NCI-H1092 treated with DMSO at 0.1 percent for 48 hours (cell line): ENCODE data around the gene PSMD11.
"Not testable (repeated sequence)": the region's sequence is repeated elsewhere in the genome, so short reads cannot be mapped to it uniquely, and the experiment has no call there.

Source experiments
- DNase-seq: peaks from one replicate; lab custom pipeline; 2025; lab: John Stamatoyannopoulos, UW

The PSMD11 gene

GRCh38 chr17:32514606-32515005, 70.3 kb downstream of the PSMD11 start:
- no peak for DNase-seq

DNA sequence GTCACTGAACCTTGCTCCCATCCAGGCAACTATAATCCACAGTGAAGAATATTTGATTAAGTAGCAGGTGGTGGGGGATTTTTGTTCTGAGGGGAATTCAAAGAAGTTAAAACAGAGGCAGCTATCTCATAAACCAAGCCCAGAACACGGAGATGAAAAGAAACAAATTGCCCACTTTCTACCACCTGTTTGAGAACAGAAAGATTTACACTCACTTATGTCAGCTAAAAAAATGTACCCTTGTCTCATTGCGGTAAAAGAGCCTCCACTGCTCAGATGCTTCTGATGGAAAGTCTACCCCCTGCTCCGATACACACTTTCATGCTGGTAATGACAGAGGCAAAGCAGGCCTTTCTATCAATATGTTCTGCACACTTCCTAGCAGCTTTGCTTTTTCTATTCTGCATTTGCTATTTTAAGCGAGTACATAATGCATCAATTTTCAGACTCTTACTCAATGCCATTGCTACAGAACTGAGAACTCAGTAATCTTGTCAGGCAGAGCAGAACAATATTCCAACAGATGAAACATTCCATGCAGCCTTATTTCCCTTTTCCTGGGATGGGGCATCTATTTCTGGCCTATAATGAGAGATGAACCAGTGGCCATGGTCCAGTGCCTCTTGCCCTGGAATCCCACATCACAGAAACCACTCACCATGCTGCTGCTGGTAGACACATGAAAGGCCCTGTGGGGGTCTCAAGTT, 71.5 kb downstream of the PSMD11 start:
- peak; percentile 71 for DNase-seq

DNA sequence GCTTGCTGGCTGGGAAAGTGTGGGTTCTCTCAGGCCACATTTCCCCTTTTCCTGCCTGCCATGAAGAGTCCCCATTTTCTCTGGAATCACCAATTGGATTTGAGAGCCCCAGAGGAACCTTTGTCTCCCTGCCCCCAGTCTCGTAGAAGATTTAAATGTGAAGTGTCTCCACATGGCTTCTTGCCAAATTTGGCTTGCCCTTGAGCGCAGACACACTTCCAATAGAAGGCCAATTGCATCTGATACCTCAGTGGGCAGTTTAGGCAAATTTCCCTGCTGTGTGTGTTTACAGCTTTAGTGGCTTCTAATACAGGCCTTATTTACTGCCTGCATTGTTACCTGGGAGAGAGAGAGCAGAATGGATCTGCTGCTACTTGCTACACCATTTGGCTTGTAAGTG, 72.1 kb downstream of the PSMD11 start:
- DNase-seq, result peak; percentile 82

GRCh38 chr17:32516940-32517701, 72.8 kb downstream of the PSMD11 start:
- DNase-seq, result peak; percentile 39

GRCh38 chr17:32517982-32518381, 73.7 kb downstream of the PSMD11 start:
- no peak for DNase-seq

DNA sequence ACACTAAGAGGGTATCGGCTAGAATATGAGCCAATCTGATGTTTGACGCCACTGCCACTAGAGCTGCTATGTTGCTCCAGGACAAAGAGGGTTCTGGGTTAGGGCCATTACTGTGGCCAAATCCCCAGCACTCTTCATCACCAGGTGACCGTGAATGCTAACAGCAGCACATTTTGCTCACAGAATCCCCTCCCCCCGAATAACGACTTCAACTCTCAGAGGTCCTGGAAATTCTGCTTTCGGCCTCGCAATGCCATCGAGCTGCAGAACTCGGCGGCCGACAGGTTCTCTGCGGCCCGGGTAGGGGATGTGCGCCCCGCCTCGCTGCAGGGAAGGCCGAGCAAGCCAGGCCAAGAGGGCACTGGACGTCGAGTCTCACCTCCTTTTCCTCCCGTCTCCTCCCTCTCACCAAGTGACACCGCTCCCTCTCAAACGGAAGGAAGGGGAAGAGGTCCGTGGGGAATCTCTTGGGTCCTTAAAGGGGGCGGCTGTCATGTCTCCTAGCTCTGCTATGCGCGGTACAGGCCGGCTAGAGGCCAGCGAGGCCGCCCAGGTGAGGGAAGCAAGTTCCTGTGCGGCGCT, 74.4 kb downstream of the PSMD11 start:
- peak; percentile 32 for DNase-seq

DNA sequence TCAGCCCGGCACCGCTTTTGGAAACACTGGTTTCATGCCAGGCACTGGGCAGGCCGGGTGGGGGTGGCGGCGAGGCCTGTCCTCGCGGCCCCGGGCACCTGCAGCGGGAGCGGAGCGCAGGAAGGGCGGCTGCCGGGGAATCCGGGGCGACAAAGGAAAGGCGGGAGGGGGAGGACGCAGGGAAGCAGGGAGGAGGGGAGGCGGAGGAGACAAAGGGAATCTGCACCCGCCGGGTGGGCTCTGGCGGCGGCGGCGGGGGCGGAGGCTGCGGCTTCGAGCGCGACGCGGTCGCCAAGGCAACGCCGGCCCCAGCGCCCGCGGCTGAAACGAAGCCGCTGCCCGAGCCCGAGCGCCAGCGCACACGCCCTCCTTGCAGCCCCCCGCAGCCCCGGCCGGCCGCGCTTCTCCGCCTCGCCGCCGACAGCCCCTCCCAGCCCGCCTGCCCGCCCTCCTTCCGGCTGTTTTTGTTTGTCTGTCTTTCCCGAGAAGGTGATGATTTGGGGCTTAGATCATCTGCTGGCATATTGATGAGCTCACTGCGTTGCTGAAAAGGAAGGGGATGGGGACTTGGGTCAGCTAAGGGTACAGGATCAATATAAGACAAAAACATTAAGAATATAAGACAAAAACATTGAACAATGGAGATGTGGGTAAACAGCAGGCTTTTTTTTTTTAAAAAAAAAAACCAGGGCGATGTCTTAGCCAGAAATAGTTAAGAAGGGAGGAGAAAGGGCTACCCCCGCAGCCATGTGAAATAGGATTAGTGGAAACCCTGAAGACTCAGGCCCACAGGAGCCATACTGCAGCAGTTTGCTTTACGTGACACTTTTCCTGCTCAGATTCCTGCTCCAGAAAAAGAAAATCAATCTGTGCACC, 75.2 kb downstream of the PSMD11 start:
- DNase-seq, result peak; percentile 86

DNA sequence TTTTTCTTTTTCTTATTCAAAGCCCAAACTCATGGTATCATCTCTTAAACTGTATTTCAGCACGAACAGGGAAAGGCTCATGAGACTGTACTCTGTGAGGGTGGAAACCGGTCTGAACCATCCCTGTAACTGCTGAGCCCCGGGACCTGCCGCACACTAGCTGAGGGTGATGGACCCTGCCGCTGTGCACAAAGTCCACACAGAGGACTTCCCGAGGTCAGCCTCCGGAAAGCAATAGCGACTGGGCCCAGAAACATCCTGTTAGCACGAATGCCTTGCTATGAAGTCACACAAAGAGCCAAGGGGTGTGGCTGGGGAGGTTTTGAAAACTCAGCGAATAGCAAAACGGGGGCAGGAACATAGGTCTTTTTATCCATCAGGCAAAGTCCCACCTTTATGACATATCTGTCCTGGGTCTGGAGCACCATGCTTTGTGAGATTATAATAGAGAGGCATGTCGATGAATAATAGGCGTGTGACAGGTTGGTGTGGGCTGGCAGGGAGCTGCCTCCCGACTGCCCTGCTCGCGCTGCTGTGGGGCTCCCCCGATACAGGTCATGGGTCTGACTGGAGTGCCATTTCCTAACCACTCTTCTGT, 75.9 kb downstream of the PSMD11 start:
- DNase-seq, result peak; percentile 63

GRCh38 chr17:32520737-32521404, 76.6 kb downstream of the PSMD11 start:
- DNase-seq, result peak; percentile 8

GRCh38 chr17:32523017-32523680, 78.8 kb downstream of the PSMD11 start:
- DNase-seq, result no peak

DNA sequence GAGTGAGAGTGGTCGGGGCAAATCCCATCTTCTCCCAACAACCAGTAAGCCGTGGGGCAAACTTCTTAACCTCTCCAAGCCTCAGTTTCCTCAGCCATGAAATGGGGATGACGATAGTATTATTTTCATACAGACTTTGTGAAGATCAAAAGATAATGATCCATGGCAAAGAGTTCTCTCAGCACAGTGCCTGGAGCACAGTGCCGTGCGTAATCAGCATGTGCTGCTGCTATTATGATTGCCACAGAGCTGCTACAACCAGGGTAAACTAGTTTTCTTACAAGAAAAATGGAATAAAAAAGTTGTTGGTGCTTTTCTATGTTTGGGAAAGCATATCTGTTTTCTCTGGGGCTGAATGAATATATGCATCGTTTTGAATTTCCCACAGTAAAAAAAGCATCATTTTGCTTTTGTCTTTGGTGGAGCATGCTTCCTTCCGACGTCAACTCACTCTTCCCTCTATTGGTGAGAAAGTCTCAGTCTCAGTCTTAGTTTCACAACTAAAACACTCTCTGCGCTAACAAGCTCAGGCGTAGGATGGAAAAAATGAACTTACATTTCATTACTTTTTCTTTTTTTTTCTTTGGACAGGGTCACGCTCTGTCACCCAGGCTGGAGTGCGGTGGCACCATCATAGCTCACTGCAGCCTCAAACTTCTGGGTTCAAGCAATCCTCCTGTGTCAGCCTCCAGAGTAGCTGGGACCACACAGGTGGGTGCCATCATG, 79.7 kb downstream of the PSMD11 start:
- DNase-seq, result no peak

DNA sequence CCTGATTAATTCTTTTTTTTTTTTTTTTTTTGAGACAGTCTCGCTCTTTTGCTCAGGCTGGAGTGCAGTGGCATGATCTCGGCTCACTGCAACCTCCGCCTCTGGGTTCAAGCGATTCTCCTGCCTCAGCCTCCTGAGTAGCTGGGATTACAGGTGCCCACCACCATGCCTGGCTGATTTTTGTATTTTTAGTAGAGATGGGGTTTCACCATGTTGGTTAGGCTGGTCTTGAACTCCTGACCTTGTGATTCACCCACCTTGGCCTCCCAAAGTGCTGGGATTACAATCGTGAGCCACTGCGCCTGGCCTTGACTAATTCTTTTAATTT, 80.2 kb downstream of the PSMD11 start:
- DNase-seq, result not testable (repeated sequence)

DNA sequence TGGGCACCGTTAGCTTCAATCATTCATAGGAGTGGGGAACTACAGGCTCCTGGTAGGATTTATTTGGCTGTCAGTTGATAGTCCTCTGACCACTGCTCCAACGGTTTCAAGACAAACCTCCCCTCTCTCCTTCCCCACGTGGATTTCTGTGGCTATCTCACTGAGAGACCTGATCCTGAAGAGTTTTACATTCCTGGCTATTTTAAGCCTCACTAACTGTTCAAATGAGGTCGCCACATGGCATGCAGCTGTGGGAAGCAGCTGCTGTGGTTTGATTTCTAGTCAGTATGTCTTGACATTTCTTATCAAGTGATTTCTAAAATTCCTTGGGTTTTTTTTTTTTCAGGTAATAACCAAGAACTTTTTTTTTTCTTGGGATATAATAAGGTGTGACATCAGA, 80.8 kb downstream of the PSMD11 start:
- DNase-seq, result no peak

DNA sequence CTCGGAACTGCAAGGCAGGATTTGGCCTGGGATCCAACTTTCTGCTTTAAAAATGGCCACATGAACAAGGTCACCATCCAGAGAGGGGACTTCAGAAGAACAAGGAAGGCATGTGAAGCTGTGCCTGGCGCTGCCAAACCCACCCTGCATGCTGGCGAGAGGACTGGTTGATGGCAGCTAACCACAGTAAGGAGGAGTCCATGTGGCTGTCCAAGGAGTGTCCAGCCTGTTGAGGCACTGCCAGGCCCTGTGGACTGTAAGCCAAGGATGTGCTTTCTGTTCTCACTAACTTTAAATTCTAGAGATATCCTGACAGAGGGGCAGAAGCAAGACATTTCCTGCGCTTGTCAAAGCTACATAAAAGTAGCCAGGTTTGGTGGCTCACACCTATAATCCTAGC, 82.8 kb downstream of the PSMD11 start:
- no peak for DNase-seq

GRCh38 chr17:32528825-32529224, 84.5 kb downstream of the PSMD11 start:
- DNase-seq, result no peak

- DNase-seq, result peak; percentile 96
These were observed 85.3 kb downstream of the PSMD11 start for GRCh38 chr17:32529604-32530003.
